Subcutaneous abdominal adipose tissue (tissue), 5 donors: Measurements from ENCODE around the gene ARID4A.
A peak's percentile ranks its signal among the peaks of the same experiment; 100 is the strongest.

Source experiments
- H3K27ac ChIP-seq: one replicate; pipeline ENCODE4 v1.7.0; 2013; ENCODE audit warnings: low read depth, mild to moderate bottlenecking, inconsistent platforms, low read length, moderate library complexity
- H3K27me3 ChIP-seq, 5 donors: one replicate each; pipeline ENCODE4 v1.7.0; 2013; ENCODE audit warnings: low read length in 5 of 5, inconsistent platforms in 1 of 5; ENCODE audit not compliant: control insufficient read depth in 5 of 5, insufficient read depth in 4 of 5
- H3K36me3 ChIP-seq, 5 donors: one replicate each; pipeline ENCODE4 v1.7.0; 2013; ENCODE audit warnings: low read length in 5 of 5; ENCODE audit not compliant: control insufficient read depth in 5 of 5, insufficient read depth in 5 of 5
- H3K4me1 ChIP-seq, 5 donors: one replicate each; pipeline ENCODE4 v1.7.0; 2013; ENCODE audit warnings: low read length in 5 of 5, mild to moderate bottlenecking in 3 of 5, moderate library complexity in 1 of 5; ENCODE audit not compliant: control insufficient read depth in 5 of 5, insufficient read depth in 5 of 5
- H3K4me3 ChIP-seq, 5 donors: one replicate each; pipeline ENCODE4 v1.7.0; 2013; ENCODE audit warnings: low read length in 5 of 5, low read depth in 1 of 5
- H3K9ac ChIP-seq, 5 donors: one replicate each; pipeline ENCODE4 v1.7.0; 2013; ENCODE audit warnings: low read length in 5 of 5, mild to moderate bottlenecking in 4 of 5, moderate library complexity in 3 of 5
- H3K9me3 ChIP-seq, 5 donors: one replicate each; pipeline ENCODE4 v1.7.0; 2013; ENCODE audit warnings: low read length in 5 of 5; ENCODE audit not compliant: control insufficient read depth in 5 of 5
- donor health status: healthy.
- donor health status: healthy.
- donor health status: healthy.
- donor health status: healthy.
- donor health status: healthy.

The ARID4A gene

DNA sequence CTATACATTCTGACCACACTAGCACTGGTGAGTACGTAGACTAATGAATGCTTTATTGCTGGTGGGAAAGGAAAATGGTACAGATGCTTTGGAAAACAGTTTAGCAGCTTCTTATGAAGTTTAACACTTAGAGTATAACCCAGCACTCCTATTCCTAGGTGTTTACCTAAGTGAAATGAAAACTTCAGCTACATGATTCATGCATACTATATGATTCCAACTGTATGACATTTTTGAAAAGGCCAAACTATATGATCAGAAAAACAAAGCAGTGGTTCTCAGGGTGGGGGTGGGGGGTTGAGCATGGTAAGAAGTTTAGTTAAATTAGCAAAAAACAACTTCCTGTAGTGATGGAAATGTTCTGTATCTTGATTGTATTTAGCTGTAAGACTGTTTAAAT, 22.1 kb upstream of the ARID4A start:
- peaks cover 16 to 50% (median 35%) of the 10 kb centered on the region in 5 donors for H3K36me3 ChIP-seq
- H3K9ac ChIP-seq = no peak overlapping the region
- no peak overlapping the region for H3K27ac ChIP-seq
- no peaks in the 10 kb centered on the region for H3K27me3 ChIP-seq
- peaks cover 0 to 17% (median 9%) of the 10 kb centered on the region in 5 donors for H3K4me1 ChIP-seq
- H3K4me3 ChIP-seq = no peak overlapping the region
- H3K9me3 ChIP-seq = no peaks in the 10 kb centered on the region

DNA sequence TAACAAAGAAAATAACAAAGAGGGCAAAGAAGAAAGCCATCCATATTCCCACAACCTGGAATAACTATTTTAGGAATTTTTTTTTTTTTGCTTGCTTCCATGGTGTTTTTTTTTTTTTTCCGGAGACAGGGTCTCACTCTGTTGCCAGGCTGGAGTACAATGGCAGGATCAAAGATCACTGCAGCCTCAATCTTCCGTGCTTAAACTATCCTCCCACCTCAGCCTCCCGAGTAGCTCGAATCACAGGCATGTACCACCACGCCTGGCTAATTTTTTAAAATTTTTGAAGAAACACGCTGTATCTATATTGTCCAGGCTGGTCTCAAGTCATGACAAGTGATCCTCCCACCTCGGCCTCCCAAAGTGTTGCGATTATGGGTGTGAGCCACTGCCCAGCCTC, 20.2 kb upstream of the ARID4A start:
- Histone ChIP-seq H3K27me3 (no peaks in the 10 kb centered on the region), H3K9me3 (no peaks in the 10 kb centered on the region), H3K4me3 (no peak overlapping the region), H3K27ac (no peak overlapping the region), H3K36me3 (peaks cover 2 to 34% (median 18%) of the 10 kb centered on the region in 5 donors), H3K9ac (no peak overlapping the region), H3K4me1 (peaks cover 0 to 27% (median 17%) of the 10 kb centered on the region in 5 donors)

DNA sequence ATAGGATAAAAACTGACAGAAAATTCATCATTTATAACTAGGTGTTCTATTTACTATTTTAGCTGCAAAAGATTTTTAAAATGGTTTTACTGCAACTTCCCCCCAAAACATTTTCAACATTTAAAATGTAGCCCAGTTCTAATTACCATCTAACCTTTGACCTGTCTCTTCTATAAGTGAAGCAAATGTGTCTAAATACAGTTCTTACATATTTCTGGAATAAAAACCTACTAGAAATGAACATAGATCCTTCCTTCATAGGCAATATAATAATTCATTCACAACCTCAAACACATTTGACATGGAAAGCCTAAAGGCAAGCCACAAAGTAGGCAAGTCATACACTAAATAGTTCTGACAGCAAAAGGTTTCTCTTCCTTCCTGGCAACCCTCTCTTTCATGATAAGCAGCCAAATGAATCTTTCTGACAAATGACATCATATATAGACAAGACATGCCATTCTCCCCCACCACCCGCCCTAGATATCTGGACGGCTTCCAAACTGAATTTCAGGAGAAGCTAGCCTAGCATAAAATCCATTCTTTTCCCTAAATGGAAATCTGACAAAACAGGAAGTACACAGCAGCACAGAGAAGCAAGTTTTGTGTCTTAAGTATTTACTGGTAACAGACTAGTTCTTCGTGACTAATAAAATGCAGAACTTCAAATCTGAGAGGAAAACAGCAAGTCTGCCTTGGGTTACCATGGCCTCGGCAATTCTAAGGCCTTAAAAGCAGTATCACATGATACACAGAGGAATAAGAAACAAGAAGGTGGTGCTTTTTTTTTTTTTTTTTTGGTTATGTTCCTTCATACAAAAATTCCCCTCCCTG, 17.2 kb upstream of the ARID4A start:
- peak overlapping the region in 1 of 5 donors; percentile 8 for H3K4me3 ChIP-seq
- H3K9me3 ChIP-seq = no peaks in the 10 kb centered on the region
- H3K4me1 ChIP-seq = peaks cover 0 to 22% (median 15%) of the 10 kb centered on the region in 5 donors
- H3K9ac ChIP-seq = peak overlapping the region in 4 of 5 donors; percentile 11 to 58 (median 38)
- no peaks in the 10 kb centered on the region for H3K27me3 ChIP-seq
- peak overlapping the region; percentile 84 for H3K27ac ChIP-seq
- peaks cover 15 to 46% (median 30%) of the 10 kb centered on the region in 5 donors for H3K36me3 ChIP-seq

DNA sequence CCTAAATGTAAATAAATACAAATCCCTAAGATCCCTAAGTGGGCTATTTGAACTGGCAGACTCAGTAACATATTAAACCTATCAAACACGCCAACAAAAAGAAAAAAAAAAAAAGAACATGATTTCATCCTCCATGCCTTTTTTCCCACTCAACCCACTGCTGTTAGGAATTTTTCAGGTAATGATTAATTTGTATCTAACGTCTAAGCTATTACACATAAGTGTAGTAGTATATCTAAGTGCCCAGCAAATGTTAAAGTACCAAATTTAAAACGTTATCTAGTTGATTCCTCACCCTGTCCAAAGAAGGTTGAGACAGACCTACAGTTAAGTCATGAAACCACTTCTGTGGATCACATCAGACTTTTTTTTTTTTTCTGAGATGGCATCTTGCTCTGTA, 16.4 kb upstream of the ARID4A start:
- H3K9me3 ChIP-seq = no peaks in the 10 kb centered on the region
- H3K36me3 ChIP-seq = peaks cover 15 to 53% (median 30%) of the 10 kb centered on the region in 5 donors
- no peak overlapping the region for H3K4me3 ChIP-seq
- H3K27ac ChIP-seq = peak overlapping the region; percentile 84
- H3K9ac ChIP-seq = peak overlapping the region in 1 of 5 donors; percentile 11
- no peaks in the 10 kb centered on the region for H3K27me3 ChIP-seq
- peaks cover 0 to 18% (median 15%) of the 10 kb centered on the region in 5 donors for H3K4me1 ChIP-seq

DNA sequence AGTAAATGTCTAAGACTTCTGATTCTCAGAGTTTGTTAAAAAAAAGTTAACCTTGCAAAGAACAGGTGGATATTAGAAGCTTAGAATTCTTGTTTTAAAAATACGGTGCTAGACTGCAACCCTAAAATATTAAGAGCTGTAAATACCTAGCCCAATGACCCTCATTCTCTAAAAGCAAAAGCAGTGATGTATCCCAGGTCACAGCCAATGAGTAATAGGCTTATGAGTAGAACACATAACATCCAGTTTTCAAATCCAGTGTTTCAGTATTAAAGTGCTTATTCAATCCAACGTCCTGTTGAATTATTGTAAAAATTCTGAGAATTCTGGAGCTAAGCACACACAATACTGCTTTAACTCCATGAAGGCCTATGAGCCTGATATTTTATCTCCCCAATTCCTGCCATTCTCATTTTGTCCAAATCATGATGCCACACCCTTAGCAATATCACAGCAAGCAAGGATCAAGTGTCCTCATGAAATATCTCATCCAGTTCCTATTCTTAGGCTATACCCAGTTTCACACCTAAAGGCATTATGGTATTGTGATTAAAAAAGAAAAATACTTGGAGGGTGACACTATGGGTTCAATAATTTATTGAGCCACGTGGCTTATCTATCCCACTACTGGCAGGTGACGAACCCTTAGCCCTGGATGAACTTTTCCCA, 15.3 kb upstream of the ARID4A start:
- Histone ChIP-seq H3K36me3 (peaks cover 22 to 53% (median 36%) of the 10 kb centered on the region in 5 donors), H3K4me1 (peaks cover 0 to 22% (median 15%) of the 10 kb centered on the region in 5 donors), H3K4me3 (no peak overlapping the region), H3K27me3 (no peaks in the 10 kb centered on the region), H3K27ac (peak overlapping the region; percentile 84), H3K9ac (peak overlapping the region in 1 of 5 donors; percentile 13), H3K9me3 (no peaks in the 10 kb centered on the region)

DNA sequence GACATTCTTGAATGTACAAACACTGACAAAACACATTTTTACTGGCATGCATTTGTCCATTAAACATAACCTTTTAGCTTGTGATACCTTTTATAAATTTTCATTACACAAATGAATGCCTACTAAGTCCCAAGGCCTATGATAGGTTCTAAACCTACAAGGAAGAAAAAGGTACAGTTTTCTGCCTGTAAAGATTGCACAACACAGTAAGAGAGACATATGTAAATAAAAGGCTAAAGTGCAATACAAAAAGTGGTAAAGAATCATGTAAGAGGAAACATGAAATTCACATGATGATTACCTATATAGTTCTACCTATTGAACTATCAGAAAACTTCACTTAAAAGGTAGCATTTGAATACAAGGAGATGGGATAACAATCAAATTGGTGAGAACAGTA, 14.6 kb upstream of the ARID4A start:
- Histone ChIP-seq H3K9ac (no peak overlapping the region), H3K4me1 (peaks cover 0 to 22% (median 15%) of the 10 kb centered on the region in 5 donors), H3K27ac (no peak overlapping the region), H3K9me3 (no peaks in the 10 kb centered on the region), H3K27me3 (no peaks in the 10 kb centered on the region), H3K4me3 (no peak overlapping the region), H3K36me3 (peaks cover 28 to 51% (median 40%) of the 10 kb centered on the region in 5 donors)

DNA sequence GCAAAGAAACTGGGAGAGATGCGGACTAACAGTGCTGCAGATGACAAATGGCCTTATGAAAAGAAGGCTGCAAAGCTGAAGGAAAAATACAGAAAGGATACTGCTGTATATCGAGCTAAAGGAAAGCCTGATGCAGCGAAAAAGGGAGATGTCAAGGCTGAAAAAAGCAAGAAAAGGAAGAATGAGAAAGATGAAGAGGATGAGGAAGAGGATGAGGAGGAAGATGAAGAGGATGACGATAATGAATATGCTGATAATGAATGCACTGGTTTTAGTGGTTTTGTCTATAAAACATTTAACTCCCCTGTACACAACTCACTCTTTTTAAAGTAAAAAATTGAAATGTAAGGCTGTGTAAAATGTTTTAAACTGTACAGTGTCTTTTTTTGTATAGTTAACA, 13.2 kb upstream of the ARID4A start:
- Histone ChIP-seq H3K4me1 (peaks cover 0 to 22% (median 18%) of the 10 kb centered on the region in 5 donors), H3K9me3 (no peaks in the 10 kb centered on the region), H3K27ac (no peak overlapping the region), H3K36me3 (peaks cover 32 to 53% (median 42%) of the 10 kb centered on the region in 5 donors), H3K9ac (no peak overlapping the region), H3K4me3 (no peak overlapping the region), H3K27me3 (no peaks in the 10 kb centered on the region)

DNA sequence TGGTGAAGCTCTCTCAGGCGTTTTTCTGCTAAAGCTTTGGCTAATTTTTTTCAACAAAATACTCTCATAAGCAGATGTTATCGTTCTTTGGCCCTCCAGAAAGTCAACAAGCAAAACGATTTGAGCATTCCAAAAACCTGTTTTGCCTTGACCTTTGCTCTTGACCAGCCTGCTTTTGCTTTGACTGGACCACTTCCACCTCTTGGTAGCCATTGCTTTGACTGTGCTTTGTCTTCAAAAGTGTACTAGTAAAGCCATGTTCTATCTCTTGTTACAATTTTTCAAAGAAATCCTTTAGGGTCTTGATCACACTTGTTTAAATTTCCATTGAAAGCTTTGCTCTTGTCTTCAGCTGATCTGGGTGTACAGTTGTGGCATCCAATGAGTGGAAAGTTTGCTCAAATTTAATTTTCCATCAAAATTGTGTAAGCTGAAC, 10.7 kb upstream of the ARID4A start:
- Histone ChIP-seq H3K9me3 (no peaks in the 10 kb centered on the region), H3K36me3 (peaks cover 37 to 72% (median 51%) of the 10 kb centered on the region in 5 donors), H3K27ac (no peak overlapping the region), H3K27me3 (no peaks in the 10 kb centered on the region), H3K9ac (no peak overlapping the region), H3K4me1 (peaks cover 0 to 15% (median 5%) of the 10 kb centered on the region in 5 donors), H3K4me3 (no peak overlapping the region)

DNA sequence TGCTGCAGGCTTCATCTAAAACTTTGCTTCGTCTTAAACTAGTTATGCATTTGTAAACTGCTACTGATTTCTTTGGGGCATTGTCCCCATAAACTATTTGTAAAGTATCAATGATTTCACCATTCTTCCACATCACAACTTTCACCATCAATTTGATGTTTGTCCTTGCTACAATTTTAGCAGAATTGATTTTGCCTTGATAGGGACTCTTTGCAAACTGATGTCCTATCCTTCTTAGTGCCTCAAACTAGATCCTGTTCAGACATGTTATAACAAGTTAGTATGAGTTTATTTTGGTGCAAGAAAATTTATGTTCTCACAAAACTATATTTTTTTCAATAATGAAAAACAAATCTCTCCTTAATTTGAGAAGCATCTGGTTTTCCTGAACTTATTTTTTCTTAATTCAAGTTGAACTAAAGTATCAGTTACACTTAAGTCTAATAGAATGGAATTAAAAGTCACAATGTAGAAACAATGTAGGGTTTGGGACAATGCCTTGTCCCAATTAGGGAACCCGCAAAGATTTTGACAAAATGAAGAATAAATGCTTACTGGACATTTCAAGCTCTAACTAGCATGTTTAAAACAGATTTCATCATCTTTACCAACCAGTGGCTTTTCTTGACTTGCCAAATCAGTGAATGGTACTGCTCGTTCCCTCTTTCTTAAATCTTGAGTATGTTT, 10.1 kb upstream of the ARID4A start:
- Histone ChIP-seq H3K9ac (no peak overlapping the region), H3K27me3 (no peaks in the 10 kb centered on the region), H3K4me3 (no peak overlapping the region), H3K27ac (no peak overlapping the region), H3K36me3 (peaks cover 40 to 77% (median 49%) of the 10 kb centered on the region in 5 donors), H3K9me3 (no peaks in the 10 kb centered on the region), H3K4me1 (peaks cover 0 to 17% (median 5%) of the 10 kb centered on the region in 5 donors)
